Endothelial cell of umbilical vein (primary cell): ENCODE data around the gene SAMD10. TPM values are rescaled to one million over a fixed set of nuclear protein-coding genes. Genes with fewer than 3 reads are reported as not detected.

Source experiments
- BruUV-seq: library from RNA; stranded (reverse); fragments of 400-500 nt; replicated peaks from 2 replicates; lab custom pipeline; 2021; lab: Mats Ljungman, UMichigan
- CTCF ChIA-PET: fragments of 300-600, 350-600 bp; sonication (Branson Sonifier 250); formaldehyde crosslinking; loops from one replicate; lab custom pipeline; 2021; ENCODE audit warnings: antibody characterized with exemption, inconsistent platforms; lab: Charles Lee
- POLR2A ChIA-PET: fragments of 300-600, 350-600 bp; sonication (Branson Sonifier 250); formaldehyde crosslinking; loops from one replicate; lab custom pipeline; 2021; ENCODE audit warnings: antibody characterized with exemption, inconsistent platforms; lab: Charles Lee
- DNase-seq: peaks from one replicate; pipeline ENCODE4 v3.0.0-alpha.2; 2011; ENCODE audit warnings: low read depth, low spot score
- FAIRE-seq: peaks from 2 replicates; lab custom pipeline; 2011; peaks lifted over from hg19 to GRCh38; lab: Jason Lieb, UNC
- H2AFZ ChIP-seq: 2 replicates; pipeline ENCODE4 v1.6.0; 2012; ENCODE audit warnings: low read depth, low read length, control low read depth, inconsistent platforms
- H3K27ac ChIP-seq: 2 replicates; pipeline ENCODE4 v1.5.1; 2011; ENCODE audit warnings: low read depth, mild to moderate bottlenecking, control low read depth, low read length, moderate library complexity; ENCODE audit not compliant: insufficient read depth
- H3K27me3 ChIP-seq, 2 experiments: 2 replicates each; pipeline versions ENCODE4 v1.6.0 to v1.6.1; 2011; ENCODE audit warnings: low read length in 2 of 2, mixed read lengths in 1 of 2; ENCODE audit not compliant: control insufficient read depth in 2 of 2, insufficient read depth in 2 of 2
- H3K36me3 ChIP-seq, 2 experiments: 2 replicates in 1 of 2; 3 replicates in 1 of 2; pipeline ENCODE4 v1.5.1; 2011; ENCODE audit warnings: low read length in 2 of 2, mild to moderate bottlenecking in 1 of 2, moderate library complexity in 1 of 2; ENCODE audit not compliant: control insufficient read depth in 2 of 2, insufficient read depth in 2 of 2; ENCODE audit errors: extremely low read depth in 1 of 2
- H3K4me1 ChIP-seq: 3 replicates; pipeline ENCODE4 v1.5.1; 2011; ENCODE audit warnings: mild to moderate bottlenecking, low read length; ENCODE audit not compliant: control insufficient read depth, insufficient read depth; ENCODE audit errors: extremely low read depth
- H3K4me2 ChIP-seq: 2 replicates; pipeline ENCODE4 v1.6.1; 2011; ENCODE audit warnings: low read length, control low read depth, mixed read lengths; ENCODE audit not compliant: insufficient read depth
- H3K4me3 ChIP-seq, 3 experiments: fragments of 200-600 bp in 1 of 3; sonication (generic), shearing (Covaris generic) in 1 of 3; replicated peaks in 1 of 3; 2 replicates each; pipeline ENCODE4 v1.5.1; 2011 to 2016; ENCODE audit warnings: control low read depth in 3 of 3, low read length in 3 of 3, mild to moderate bottlenecking in 2 of 3, inconsistent platforms in 1 of 3, low read depth in 1 of 3, moderate library complexity in 1 of 3; ENCODE audit not compliant: insufficient read depth in 1 of 3
- H3K79me2 ChIP-seq: 2 replicates; pipeline ENCODE4 v1.6.0; 2012; ENCODE audit warnings: low read length, inconsistent platforms; ENCODE audit not compliant: control insufficient read depth, insufficient read depth
- H3K9ac ChIP-seq: replicated peaks from 2 replicates; pipeline ENCODE3; 2011; ENCODE audit warnings: low read length, control low read depth; ENCODE audit not compliant: insufficient read depth; ENCODE audit errors: extremely low read depth
- H3K9me1 ChIP-seq: replicated peaks from 3 replicates; pipeline ENCODE4 v1.6.0; 2011; ENCODE audit warnings: mild to moderate bottlenecking, low read length; ENCODE audit not compliant: control insufficient read depth, insufficient read depth; ENCODE audit errors: extremely low read depth
- H3K9me3 ChIP-seq: replicated peaks from 2 replicates; pipeline ENCODE4 v1.5.1; 2012; ENCODE audit warnings: low read length, inconsistent platforms; ENCODE audit not compliant: control insufficient read depth, insufficient read depth
- H4K20me1 ChIP-seq: replicated peaks from 2 replicates; pipeline ENCODE3; 2011; ENCODE audit warnings: mild to moderate bottlenecking, low read length; ENCODE audit not compliant: control insufficient read depth, insufficient read depth; ENCODE audit errors: extremely low read depth
- CTCF ChIP-seq, 2 donors: IDR thresholded peaks; 1 replicate in 1 of 2; 2 replicates in 1 of 2; pipeline ENCODE4 v1.5.1; 2011; ENCODE audit warnings: low read length in 2 of 2, mild to moderate bottlenecking in 2 of 2, moderate library complexity in 2 of 2, control low read depth in 1 of 2, inconsistent platforms in 1 of 2, low read depth in 1 of 2; ENCODE audit not compliant: insufficient read depth in 1 of 2; ENCODE audit errors: extremely low read depth in 1 of 2
- GATA2 ChIP-seq: IDR thresholded peaks from 2 replicates; pipeline ENCODE4 v1.7.0; 2011; ENCODE audit warnings: low read depth, mild to moderate bottlenecking, moderate library complexity, mixed read lengths, low read length; ENCODE audit not compliant: insufficient read length, insufficient read depth
- JUN ChIP-seq: IDR thresholded peaks from 2 replicates; pipeline ENCODE4 v1.6.1; 2011; ENCODE audit warnings: borderline replicate concordance, low read depth; ENCODE audit not compliant: insufficient read length, insufficient read depth
- POLR2A ChIP-seq: IDR thresholded peaks from 2 replicates; pipeline ENCODE4 v1.6.1; 2012; ENCODE audit warnings: low read depth, mild to moderate bottlenecking, control low read depth, low read length
- POLR2AphosphoS5 ChIP-seq: IDR thresholded peaks from 2 replicates; pipeline ENCODE4 v1.6.1; 2012; ENCODE audit warnings: low read depth, mild to moderate bottlenecking, control low read depth, low read length, moderate library complexity; ENCODE audit not compliant: insufficient read depth
- dilution Hi-C: fragments of 300-500 bp; cut with MboI; formaldehyde crosslinking; loops from one replicate; pipeline ENCODE4 v1.15.0; 2019; ENCODE audit warnings: low sequenced_read_pairs; ENCODE audit not compliant: extremely low pct_ligation_motif_present
- intact Hi-C: fragments of 100-400 bp; cut with micrococcal nuclease; formaldehyde crosslinking; loops from one replicate; pipeline ENCODE4 v1.10.0; 2022
- polyA plus RNA-seq, 4 experiments: library from polyadenylated mRNA; depleted of rRNA in 3 of 4; stranded (reverse) in 3 of 4; unstranded in 1 of 4; fragments of >200 nt; gene quantifications; 2 replicates each; pipeline versions ENCODE4 v1.2.1 to v1.2.3, GENCODE V29; 2011 to 2012; ENCODE audit warnings: missing spikeins in 1 of 4
- total RNA-seq: library from RNA; stranded (reverse); gene quantifications from 2 replicates; pipeline ENCODE4 v1.2.3, GENCODE V29; 2021
- TF ChIP-seq, protein P1 (sequence below): IDR thresholded peaks from 2 replicates; pipeline ENCODE4 v1.6.1; 2011; ENCODE audit not compliant: insufficient read depth, insufficient read length

The SAMD10 gene
- total and polyA plus RNA-seq, 2 donors (not counting 3 experiments of a cell fraction or from before 2014, with no cell fraction given) = 4.7 to 5.3 TPM

GRCh38 chr20:63968928-63969760 is 10.3 kb downstream of the SAMD10 start:
- peak overlapping the region; percentile 4 for H2AFZ ChIP-seq
- H3K27ac ChIP-seq = peak overlapping the region; percentile 10
- peak overlapping the region; percentile 66 for H3K4me2 ChIP-seq
- ChIA-PET CTCF (interaction anchor here (1.1 kb wide), 2 partner anchors 13 to 14 kb away, joined by 3 to 5 read pairs; partner anchors contain the start of gene UCKL1), POLR2A (no interaction called here)
- H4K20me1 ChIP-seq = no peaks in the 10 kb centered on the region
- peak overlapping the region; percentile 79 for H3K9ac ChIP-seq
- H3K27me3 ChIP-seq = no peaks in the 10 kb centered on the region
- H3K4me3 ChIP-seq = peak overlapping the region; percentile 15 to 57 (median 47)
- no peaks in the 10 kb centered on the region for H3K9me1 ChIP-seq
- no peak for TF ChIP-seq JUN
- peak; percentile 29 for TF ChIP-seq POLR2AphosphoS5
- no peak for TF ChIP-seq POLR2A
- no peak for TF ChIP-seq CTCF (IDR thresholded peaks at IDR 0.05; ENCODE audit: extremely low read depth in 1 of 2, insufficient read depth in 1 of 2, low read depth in 1 of 2, low read length in 2 of 2)
- TF ChIP-seq GATA2 = no peak
- TF ChIP-seq, protein P1, sequence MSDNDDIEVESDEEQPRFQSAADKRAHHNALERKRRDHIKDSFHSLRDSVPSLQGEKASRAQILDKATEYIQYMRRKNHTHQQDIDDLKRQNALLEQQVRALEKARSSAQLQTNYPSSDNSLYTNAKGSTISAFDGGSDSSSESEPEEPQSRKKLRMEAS = no peak
- dilution Hi-C loops = no loop called here
- H3K79me2 ChIP-seq = peaks cover 7% of the 10 kb centered on the region
- no peak for FAIRE-seq
- DNase-seq = no peak
- peaks cover 5 to 17% of the 10 kb centered on the region in 2 experiments for H3K36me3 ChIP-seq
- H3K9me3 ChIP-seq = no peaks in the 10 kb centered on the region
- intact Hi-C loops = no loop called here
- peaks cover 23% of the 10 kb centered on the region for H3K4me1 ChIP-seq
- TSS peak; percentile 27 for BruUV-seq
